Endothelial cell (in vitro differentiated cells): ENCODE measurements around the gene CARF. TPM values are rescaled to one million over a fixed set of nuclear protein-coding genes. Genes with fewer than 3 reads are reported as not detected.
A peak's percentile ranks its signal among the peaks of the same experiment; 100 is the strongest.

Experiments used
- DNase-seq: peaks from one replicate; pipeline ENCODE4 v3.0.0; 2021; ENCODE audit warnings: low spot score
- H3K27ac Mint-ChIP-seq: one replicate; pipeline ENCODE4 v1.8.0; 2021; ENCODE audit warnings: mixed read lengths, inconsistent platforms; ENCODE audit not compliant: unreplicated experiment
- H3K27me3 Mint-ChIP-seq: one replicate; pipeline ENCODE4 v1.8.0; 2021; ENCODE audit warnings: mild to moderate bottlenecking, moderate library complexity, mixed read lengths, inconsistent platforms; ENCODE audit not compliant: unreplicated experiment
- H3K36me3 Mint-ChIP-seq: one replicate; pipeline ENCODE4 v1.8.0; 2021; ENCODE audit warnings: mild to moderate bottlenecking, low read depth, mixed read lengths, inconsistent platforms; ENCODE audit not compliant: unreplicated experiment
- H3K4me1 Mint-ChIP-seq: one replicate; pipeline ENCODE4 v1.8.0; 2021; ENCODE audit warnings: mild to moderate bottlenecking, mixed read lengths, inconsistent platforms; ENCODE audit not compliant: unreplicated experiment
- H3K4me3 Mint-ChIP-seq: one replicate; pipeline ENCODE4 v1.8.0; 2021; ENCODE audit warnings: mild to moderate bottlenecking, mixed read lengths, inconsistent platforms; ENCODE audit not compliant: unreplicated experiment
- H3K9me3 Mint-ChIP-seq: one replicate; pipeline ENCODE4 v1.8.0; 2021; ENCODE audit warnings: mixed read lengths, inconsistent platforms; ENCODE audit not compliant: unreplicated experiment
- CTCF ChIP-seq: fragments of 200-600 bp; sonication (generic); IDR thresholded peaks from one replicate; pipeline ENCODE4 v1.5.0; 2021; ENCODE audit warnings: antibody characterized with exemption; ENCODE audit not compliant: unreplicated experiment
- total RNA-seq: library from RNA; stranded (reverse); fragmentation: NEBNext Ultra II Directional; extraction: Animal tissue kit (Norgen Biotek cat#: 25700); gene quantifications from one replicate; pipeline ENCODE4 v1.2.1, GENCODE V29; 2021; ENCODE audit not compliant: unreplicated experiment

The CARF gene
- total RNA-seq, 1 donor from 2014 or later: 8.8 TPM

DNA sequence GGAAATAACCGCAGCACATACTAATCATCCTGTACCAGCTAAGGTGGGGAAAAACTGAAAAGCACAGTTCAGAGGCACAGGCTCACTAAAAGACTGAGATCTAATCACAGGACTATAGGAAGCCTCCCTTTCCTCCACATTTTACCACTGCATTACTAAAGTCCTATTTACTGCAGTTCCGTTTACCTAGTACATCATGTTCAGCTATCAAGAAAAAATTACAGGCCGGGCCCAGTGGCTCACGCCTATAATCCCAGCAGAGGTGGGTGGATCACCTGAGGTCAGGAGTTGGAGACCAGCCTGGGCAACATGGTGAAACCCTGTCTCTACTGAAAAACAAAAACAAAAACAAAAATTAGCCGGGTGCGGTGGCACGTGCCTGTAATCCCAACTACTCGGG is 91.6 kb downstream of the CARF start:
- H3K4me3 Mint-ChIP-seq: no peak overlapping the region
- peaks cover 1% of the 10 kb centered on the region for H3K27me3 Mint-ChIP-seq
- no peaks in the 10 kb centered on the region for H3K36me3 Mint-ChIP-seq
- TF ChIP-seq CTCF: no peak
- DNase-seq: no peak
- no peaks in the 10 kb centered on the region for H3K4me1 Mint-ChIP-seq
- no peaks in the 10 kb centered on the region for H3K9me3 Mint-ChIP-seq
- H3K27ac Mint-ChIP-seq: no peak overlapping the region

DNA sequence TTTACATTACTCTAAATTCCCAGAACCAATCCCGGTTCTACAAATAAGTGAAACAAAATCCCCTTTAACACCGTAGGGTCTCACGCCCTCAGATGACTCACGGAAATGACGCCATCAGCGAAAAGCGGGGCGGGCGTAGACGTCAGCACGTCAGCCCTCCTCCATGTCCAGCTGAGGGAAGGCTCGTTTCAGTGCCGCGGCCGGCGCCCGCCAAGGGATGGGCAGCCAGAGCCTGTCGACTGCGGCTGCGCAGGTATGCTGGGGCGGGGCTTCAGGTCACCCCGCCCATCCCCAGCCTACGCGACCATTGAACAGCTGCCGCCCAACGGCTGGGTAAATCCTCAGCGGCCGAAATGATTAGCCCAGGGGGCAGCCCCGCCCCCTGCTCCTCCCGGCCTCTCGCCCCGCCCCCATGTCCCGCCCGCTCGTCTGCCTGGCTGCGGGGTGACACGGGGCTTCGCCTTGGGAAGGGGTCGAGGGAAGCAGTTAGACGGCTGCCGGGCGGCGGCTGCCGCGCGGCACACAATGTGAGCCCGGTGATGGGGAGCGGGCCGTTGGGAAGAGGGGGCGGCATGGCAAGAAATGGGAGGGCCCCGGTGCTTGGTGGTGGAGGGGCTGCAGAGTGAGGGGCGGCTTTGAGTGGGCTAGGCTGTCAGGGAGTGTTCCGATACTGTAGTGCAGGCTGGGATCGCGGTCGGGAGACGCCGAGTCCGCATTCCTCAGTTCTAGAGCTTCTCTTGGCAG is 102.6 kb downstream of the CARF start, which contains the start of gene NBEAL1:
TSS of gene NBEAL1 (plus strand) at position 420 of the 744 bp plus-strand sequence. CDS start 1,510 bp downstream, outside the sequence.
- Mint-ChIP-seq H3K9me3 (no peaks in the 10 kb centered on the region), H3K27me3 (no peaks in the 10 kb centered on the region), H3K4me3 (peak within 1 kb of the TSS; percentile 96), H3K36me3 (no peaks in the 10 kb centered on the region), H3K4me1 (peaks cover 11% of the 10 kb centered on the region), H3K27ac (peak within 1 kb of the TSS; percentile 99)
- TF ChIP-seq CTCF: no peak
- peak; percentile 99 for DNase-seq

- Mint-ChIP-seq H3K27ac (peak overlapping the region; percentile 44), H3K4me1 (peaks cover 11% of the 10 kb centered on the region), H3K36me3 (no peaks in the 10 kb centered on the region), H3K9me3 (no peaks in the 10 kb centered on the region), H3K27me3 (no peaks in the 10 kb centered on the region), H3K4me3 (peak overlapping the region; percentile 34)
- no peak for DNase-seq
- no peak for TF ChIP-seq CTCF
Observed at GRCh38 chr2:203016716-203017115, 104.6 kb downstream of the CARF start.

- no peak for TF ChIP-seq CTCF
- Mint-ChIP-seq H3K4me1 (peaks cover 11% of the 10 kb centered on the region), H3K27ac (peak overlapping the region; percentile 4), H3K4me3 (no peak overlapping the region), H3K36me3 (no peaks in the 10 kb centered on the region), H3K27me3 (no peaks in the 10 kb centered on the region), H3K9me3 (no peaks in the 10 kb centered on the region)
- DNase-seq: no peak
Observed at GRCh38 chr2:203018181-203018580, 106.1 kb downstream of the CARF start.

GRCh38 chr2:203019142-203019541 is 107.1 kb downstream of the CARF start:
- Mint-ChIP-seq H3K9me3 (no peaks in the 10 kb centered on the region), H3K27ac (no peak overlapping the region), H3K4me1 (peaks cover 11% of the 10 kb centered on the region), H3K36me3 (no peaks in the 10 kb centered on the region), H3K27me3 (no peaks in the 10 kb centered on the region), H3K4me3 (no peak overlapping the region)
- TF ChIP-seq CTCF: no peak
- no peak for DNase-seq
